ENCODE results near the gene CORO2A. TPM values are rescaled to one million over a fixed set of nuclear protein-coding genes. Genes with fewer than 3 reads are reported as not detected.

The CORO2A gene
- total and polyA plus RNA-seq, 2 of the 8 experiments (the other 6 are each of a cell fraction or from before 2014, with no cell fraction given), result 13.7 to 27.9 TPM

GRCh38 chr9:98217255-98217654 is 24.8 kb upstream of the CORO2A start:
- Histone ChIP-seq H3K4ac (replicated peaks; ENCODE audit: insufficient read length, low read depth, low read length) (peak overlapping the region; percentile 19), H2BK15ac (ENCODE audit: low read length) (peak overlapping the region; percentile 83; the same call in 1 of the 2 replicates), H3K4me2 (ENCODE audit: insufficient read depth in 1 of 2, low read depth in 2 of 2, low read length in 2 of 2) (no peak overlapping the region), H3K4me1 (replicated peaks in 1 of 4; ENCODE audit: control insufficient read depth in 3 of 4, insufficient read depth in 4 of 4, low read length in 3 of 4) (peaks cover 8 to 28% (median 17%) of the 10 kb centered on the region in 4 experiments), H3K27me3 (replicated peaks in 1 of 4; ENCODE audit: control insufficient read depth in 3 of 4, extremely low read depth in 1 of 4, insufficient read depth in 3 of 4, low read length in 3 of 4) (no peaks in the 10 kb centered on the region), H3K56ac (replicated peaks; ENCODE audit: insufficient read length, low read depth, low read length) (no peak overlapping the region), H4K5ac (ENCODE audit: insufficient read length, low read depth, low read length) (no peak overlapping the region), H3K23me2 (ENCODE audit: low read depth, low read length) (no peaks in the 10 kb centered on the region), H2BK5ac (ENCODE audit: low read depth, low read length) (peak overlapping the region; percentile 22; the same call in 1 of the 2 replicates), H2BK20ac (ENCODE audit: low read length) (no peak overlapping the region), H3K36me3 (ENCODE audit: control insufficient read depth in 2 of 4, insufficient read depth in 4 of 4, low read length in 3 of 4) (peaks cover 0 to 3% (median under 1%) of the 10 kb centered on the region in 4 experiments; a peak in 1 of 8 replicates), H3K4me3 (ENCODE audit: extremely low read depth in 1 of 4, insufficient read depth in 2 of 4, low read depth in 3 of 4, low read length in 4 of 4) (no peak overlapping the region), H2AFZ (ENCODE audit: low read length) (no peak overlapping the region), H3K79me1 (ENCODE audit: low read depth, low read length) (no peaks in the 10 kb centered on the region), H4K91ac (replicated peaks; ENCODE audit: insufficient read length, low read length) (peak overlapping the region; percentile 87), H2BK12ac (ENCODE audit: low read depth, low read length) (0 out of 2 replicates have a peak overlapping the region, but pooled peaks have one; percentile 62), H4K8ac (ENCODE audit: extremely low read depth, insufficient read depth, low read length) (no peak overlapping the region), H3K79me2 (ENCODE audit: control insufficient read depth in 1 of 2, insufficient read depth in 2 of 2, low read length in 2 of 2) (no peaks in the 10 kb centered on the region), H3K14ac (ENCODE audit: insufficient read length) (no peak overlapping the region), H3K9me3 (ENCODE audit: insufficient read depth in 2 of 2, low read depth in 1 of 2, low read length in 1 of 2) (no peaks in the 10 kb centered on the region), H3K18ac (ENCODE audit: extremely low read depth, low read length) (0 out of 2 replicates have a peak overlapping the region, but pooled peaks have one; percentile 52), H2BK120ac (replicated peaks; ENCODE audit: low read depth, low read length) (no peak overlapping the region), H2AK5ac (ENCODE audit: low read depth, low read length) (peak overlapping the region; percentile 84; the same call in 1 of the 2 replicates), H3K23ac (ENCODE audit: insufficient read length) (no peak overlapping the region), H3K27ac (ENCODE audit: low read depth, low read length) (no peak overlapping the region; the same call in 1 of the 2 replicates), H3K9ac (replicated peaks in 1 of 4; ENCODE audit: extremely low read depth in 1 of 4, low read depth in 3 of 4, low read length in 3 of 4) (no peak overlapping the region), H4K20me1 (replicated peaks in 1 of 2; ENCODE audit: control insufficient read depth in 1 of 2, insufficient read depth in 2 of 2, low read length in 2 of 2) (no peaks in the 10 kb centered on the region)
- ChIA-PET POLR2A (ENCODE audit: partially characterized antibody) (interaction anchor here (0.6 to 1.0 kb wide), 2 partner anchors 17 to 125 kb away, joined by 3 read pairs; no protein-coding TSS in a partner anchor), CTCF (ENCODE audit: partially characterized antibody) (interaction anchor here (1.1 to 7.6 kb wide), 10 partner anchors 12 to 143 kb away, joined by 3 to 62 read pairs (median 8); no protein-coding TSS in a partner anchor)
- TF ChIP-seq E2F6 (IDR thresholded peaks at IDR 0.05), result no peak
- TF ChIP-seq NANOG (IDR thresholded peaks at IDR 0.05; ENCODE audit: insufficient read depth, low read depth, low read length, poor library complexity, severe bottlenecking), result no peak
- TF ChIP-seq PHF8 (conservative IDR thresholded peaks at IDR 0.05; ENCODE audit: low read depth, low read length), result no peak
- no peak for TF ChIP-seq ATF3 (IDR thresholded peaks at IDR 0.05; ENCODE audit: insufficient read depth, low read depth, low read length)
- TF ChIP-seq POU5F1 (IDR thresholded peaks at IDR 0.05; ENCODE audit: low read depth, low read length), result no peak
- no peak for TF ChIP-seq RXRA (IDR thresholded peaks at IDR 0.05; ENCODE audit: insufficient read depth, low read depth, low read length)
- TF ChIP-seq CBX8 (IDR thresholded peaks at IDR 0.05; ENCODE audit: borderline replicate concordance, low read depth, low read length), result no peak
- no peak for TF ChIP-seq RFX5 (IDR thresholded peaks at IDR 0.05; ENCODE audit: borderline replicate concordance, low read depth, low read length)
- DNase-seq (ENCODE audit: low read depth in 1 of 2, low spot score in 2 of 2) (no peak), FAIRE-seq (no peak)
- WGBS, 2 experiments (ENCODE audit: extremely low coverage in 1 of 2, insufficient coverage in 1 of 2, insufficient read length in 1 of 2, insufficient replicate concordance in 2 of 2, low coverage in 1 of 2, low lambda C conversion rate in 2 of 2, missing lambda C conversion rate in 1 of 2), result 67% methylated on average over 2 of the region's 2 CpGs; no CpG with 5 or more reads in 1 of the 2 experiments
